ENCODE data around the gene DBNL. TPM values are rescaled to one million over a fixed set of nuclear protein-coding genes. Genes with fewer than 3 reads are reported as not detected.

DBNL gene
- total RNA-seq, 2 donors from 2014 or later, result 75.3 to 123 TPM

DNA sequence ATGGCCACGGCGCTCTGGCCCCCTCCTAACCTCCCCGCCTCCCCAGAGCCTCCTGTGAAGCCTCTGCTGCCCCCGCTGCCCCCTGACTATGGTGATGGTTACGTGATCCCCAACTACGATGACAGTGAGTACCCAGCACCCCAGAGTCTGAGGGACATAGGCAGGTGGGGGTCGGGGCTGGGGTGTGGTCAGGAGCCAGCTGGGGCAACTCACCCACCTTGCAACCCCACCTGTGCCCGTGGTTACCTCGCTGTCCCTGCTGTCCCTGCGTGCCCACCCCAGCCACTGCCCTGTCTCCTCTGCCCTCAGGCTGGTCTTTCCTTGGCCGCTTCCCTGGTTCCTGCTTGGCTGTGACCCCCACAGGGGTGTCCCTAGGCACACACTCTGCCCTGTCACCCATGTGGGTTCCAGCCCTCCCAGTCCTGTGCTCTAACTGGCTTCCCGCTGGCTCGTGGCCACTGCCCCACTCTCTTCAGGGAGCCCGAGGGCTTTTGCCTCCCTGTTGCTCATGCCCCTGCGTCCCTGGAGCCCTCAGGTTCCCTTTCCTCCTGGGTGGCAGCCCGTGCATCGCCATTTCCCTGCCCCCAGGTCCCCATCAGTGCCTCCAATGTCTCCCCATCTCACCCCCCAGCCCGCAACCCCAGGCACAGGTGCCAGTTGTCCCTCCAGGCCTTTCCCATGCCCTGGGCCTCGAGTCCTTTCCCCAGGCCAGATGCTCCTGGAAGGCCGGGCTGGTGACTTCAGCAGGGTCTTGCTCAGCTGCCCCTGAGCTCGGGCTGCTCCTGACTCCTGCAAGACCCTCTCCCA is 63.7 kb downstream of the DBNL start:
- Mint-ChIP-seq H3K27ac (peak overlapping the region in 1 of 2 donors; percentile 70), H3K9me3 (no peaks in the 10 kb centered on the region), H3K36me3 (no peaks in the 10 kb centered on the region)
- ATAC-seq, result no peak
- DNase-seq (ENCODE audit: low spot score in 2 of 2), result no peak

DNA sequence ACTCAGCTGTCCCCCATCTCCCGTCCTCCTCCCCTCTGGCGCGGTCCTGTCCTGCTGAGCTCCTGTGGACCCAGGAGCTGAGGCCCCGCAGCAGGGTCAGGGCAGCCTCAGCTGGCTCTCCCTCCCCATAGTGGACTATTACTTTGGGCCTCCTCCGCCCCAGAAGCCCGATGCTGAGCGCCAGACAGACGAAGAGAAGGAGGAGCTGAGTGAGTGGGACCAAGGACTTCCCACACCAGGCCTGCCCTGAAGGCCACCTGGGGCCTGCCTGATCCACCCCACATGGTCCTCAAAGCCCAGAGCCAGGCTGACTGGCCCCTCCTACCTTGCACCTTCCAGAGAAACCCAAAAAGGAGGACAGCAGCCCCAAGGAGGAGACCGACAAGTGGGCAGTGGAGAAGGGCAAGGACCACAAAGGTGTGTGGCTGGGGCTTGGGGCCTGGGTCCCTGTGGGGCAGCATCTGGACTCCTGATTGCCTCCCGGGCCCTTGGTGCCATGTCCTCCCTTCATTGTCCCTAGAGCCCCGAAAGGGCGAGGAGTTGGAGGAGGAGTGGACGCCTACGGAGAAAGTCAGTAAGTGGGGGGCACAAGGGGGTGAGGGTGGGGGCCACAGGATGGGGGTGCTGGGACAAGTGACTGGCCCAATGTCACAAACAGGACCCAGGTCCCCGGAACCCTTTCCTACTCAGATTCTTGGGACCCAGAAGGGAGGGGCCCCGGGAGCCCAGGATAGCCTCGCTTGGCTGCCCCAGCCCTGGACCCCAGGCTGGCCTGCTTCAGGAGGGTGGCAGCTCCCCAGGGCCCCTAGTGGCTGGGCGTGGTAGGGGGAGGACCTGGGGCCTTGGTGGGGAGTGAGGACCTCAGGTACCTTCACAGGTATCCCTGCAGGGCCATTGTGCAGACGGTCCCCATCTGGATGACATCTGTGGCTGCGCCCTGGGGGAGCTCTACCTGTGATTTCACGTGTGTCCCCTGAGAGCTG is 64.6 kb downstream of the DBNL start:
- peak overlapping the region in 1 of 2 donors; percentile 70 for H3K27ac Mint-ChIP-seq
- no peak for ATAC-seq
- no peak for DNase-seq (ENCODE audit: low spot score in 2 of 2)
- H3K9me3 Mint-ChIP-seq, result no peaks in the 10 kb centered on the region
- peaks cover 0 to 4% of the 10 kb centered on the region in 2 donors for H3K36me3 Mint-ChIP-seq

DNA sequence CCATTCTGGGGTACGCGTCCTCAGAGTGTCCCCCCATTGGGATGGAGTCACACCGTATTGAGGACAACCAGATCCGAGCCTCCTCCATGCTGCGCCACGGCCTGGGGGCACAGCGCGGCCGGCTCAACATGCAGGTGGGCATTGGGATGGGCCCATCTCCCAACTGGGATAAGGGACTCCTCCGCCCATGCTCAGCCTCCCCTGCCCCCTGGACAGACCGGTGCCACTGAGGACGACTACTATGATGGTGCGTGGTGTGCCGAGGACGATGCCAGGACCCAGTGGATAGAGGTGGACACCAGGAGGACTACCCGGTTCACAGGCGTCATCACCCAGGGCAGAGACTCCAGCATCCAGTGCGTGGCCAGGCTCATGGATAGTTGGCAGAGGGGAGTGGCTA is 65.5 kb downstream of the DBNL start:
- H3K27ac Mint-ChIP-seq, result no peak overlapping the region
- DNase-seq (ENCODE audit: low spot score in 2 of 2), result no peak
- H3K9me3 Mint-ChIP-seq, result no peaks in the 10 kb centered on the region
- H3K36me3 Mint-ChIP-seq, result peaks cover 0 to 6% of the 10 kb centered on the region in 2 donors
- ATAC-seq, result no peak

DNA sequence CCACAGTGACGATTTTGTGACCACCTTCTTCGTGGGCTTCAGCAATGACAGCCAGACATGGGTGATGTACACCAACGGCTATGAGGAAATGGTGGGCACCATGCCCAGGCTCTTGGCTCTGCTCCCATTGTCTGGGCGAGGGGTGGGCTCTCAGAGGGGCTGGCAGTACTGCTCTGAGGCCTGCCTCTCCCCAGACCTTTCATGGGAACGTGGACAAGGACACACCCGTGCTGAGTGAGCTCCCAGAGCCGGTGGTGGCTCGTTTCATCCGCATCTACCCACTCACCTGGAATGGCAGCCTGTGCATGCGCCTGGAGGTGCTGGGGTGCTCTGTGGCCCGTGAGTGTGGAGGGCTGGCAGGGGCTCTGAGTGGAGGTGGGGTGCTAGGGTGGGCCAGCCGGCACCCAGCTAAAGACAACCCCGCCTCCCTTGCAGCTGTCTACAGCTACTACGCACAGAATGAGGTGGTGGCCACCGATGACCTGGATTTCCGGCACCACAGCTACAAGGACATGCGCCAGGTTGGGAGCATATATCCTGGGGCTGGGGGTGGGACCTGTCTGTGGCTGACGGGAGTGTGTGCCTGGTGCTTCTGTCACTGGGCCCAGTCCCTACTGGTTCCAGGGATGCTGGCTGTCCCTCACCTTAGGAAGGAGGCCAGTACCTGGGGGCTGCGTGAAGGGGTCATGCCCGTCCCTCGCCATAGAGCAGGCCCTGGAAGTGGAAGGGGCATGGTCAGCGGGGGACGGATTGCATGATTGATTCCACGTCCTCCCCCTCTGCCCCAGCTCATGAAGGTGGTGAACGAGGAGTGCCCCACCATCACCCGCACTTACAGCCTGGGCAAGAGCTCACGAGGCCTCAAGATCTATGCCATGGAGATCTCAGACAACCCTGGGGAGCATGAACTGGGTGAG is 66.5 kb downstream of the DBNL start:
- ATAC-seq, result no peak
- no peaks in the 10 kb centered on the region for H3K9me3 Mint-ChIP-seq
- H3K36me3 Mint-ChIP-seq, result peaks cover 0 to 6% of the 10 kb centered on the region in 2 donors
- H3K27ac Mint-ChIP-seq, result no peak overlapping the region
- no peak for DNase-seq (ENCODE audit: low spot score in 2 of 2)

Other genes with a start within 250 kb of the DBNL start
- gene MRPS24, start 175.2 kb upstream of the DBNL start, total RNA-seq, result 100 to 1,000 TPM; 112 to 118 TPM
- 10 to 100 TPM; 16.4 to 26.3 TPM for gene URGCP, start 138.1 kb upstream of the DBNL start, total RNA-seq
- gene UBE2D4, start 118.3 kb upstream of the DBNL start, total RNA-seq, result 1 to 10 TPM; 3.3 to 7.5 TPM
- not detected for gene SPDYE1, start 46.8 kb upstream of the DBNL start, total RNA-seq
- 1 to 10 TPM in 1 of 2 donors, under 1 TPM in 1; 0.64 to 1.0 TPM for gene PGAM2, start 20.9 kb downstream of the DBNL start, total RNA-seq
- 10 to 100 TPM; 35.7 to 37.2 TPM for gene POLM, start 37.8 kb downstream of the DBNL start, total RNA-seq
- 10 to 100 TPM; 14.6 to 26.9 TPM for gene AEBP1, start 59.6 kb downstream of the DBNL start, total RNA-seq
- 100 to 1,000 TPM; 129 to 212 TPM for gene POLD2, start 78.8 kb downstream of the DBNL start, total RNA-seq
- not detected for gene MYL7, start 96.6 kb downstream of the DBNL start, total RNA-seq
- gene GCK, start 144.7 kb downstream of the DBNL start, total RNA-seq, result 1 to 10 TPM in 1 of 2 donors, under 1 TPM in 1; 0.80 to 1.2 TPM
- 10 to 100 TPM; 45.2 to 72.9 TPM for gene YKT6, start 156.3 kb downstream of the DBNL start, total RNA-seq

Measured in activated naive CD4-positive, alpha-beta T cell treated with anti-CD3 and anti-CD28 coated beads, Interleukin-2, amount 50 U/mL, for 72 hours (primary cell).